IPS DF 19.7 (cell line): ENCODE data around the gene SLC35A2.
"Not testable (repeated sequence)": the region's sequence is repeated elsewhere in the genome, so short reads cannot be mapped to it uniquely, and the experiment has no call there.

Experiments
- DNase-seq: peaks from one replicate; pipeline ENCODE4 v3.0.0-alpha.2; 2013; ENCODE audit warnings: low read depth, low spot score

SLC35A2 gene

DNA sequence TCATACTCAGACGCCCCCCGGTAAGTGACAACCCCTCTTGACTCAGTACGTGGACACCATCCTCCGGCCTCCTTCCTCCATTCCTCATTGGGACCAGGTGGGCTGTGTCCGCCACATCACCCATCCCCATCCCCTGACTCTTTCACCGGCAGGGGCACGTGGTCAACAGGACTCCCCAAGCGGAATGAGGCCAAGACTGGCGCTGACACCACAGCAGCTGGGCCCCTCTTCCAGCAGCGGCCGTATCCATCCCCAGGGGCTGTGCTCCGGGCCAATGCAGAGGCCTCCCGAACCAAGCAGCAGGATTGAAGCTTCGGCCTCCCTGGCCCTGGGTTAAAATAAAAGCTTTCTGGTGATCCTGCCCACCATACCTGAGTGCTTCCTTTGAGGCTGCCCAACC lies 8.7 kb downstream of the SLC35A2 start:
- DNase-seq: no peak

DNA sequence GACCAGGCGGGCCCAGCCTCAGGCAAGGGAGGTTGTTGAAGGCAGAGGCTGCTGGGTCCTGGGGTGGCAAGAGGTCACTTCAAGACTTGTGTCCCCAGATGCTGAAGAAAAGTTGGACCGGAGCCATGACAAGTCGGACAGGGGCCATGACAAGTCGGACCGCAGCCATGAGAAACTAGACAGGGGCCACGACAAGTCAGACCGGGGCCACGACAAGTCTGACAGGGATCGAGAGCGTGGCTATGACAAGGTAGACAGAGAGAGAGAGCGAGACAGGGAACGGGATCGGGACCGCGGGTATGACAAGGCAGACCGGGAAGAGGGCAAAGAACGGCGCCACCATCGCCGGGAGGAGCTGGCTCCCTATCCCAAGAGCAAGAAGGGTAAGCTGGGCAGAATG lies 9.3 kb downstream of the SLC35A2 start:
- no peak for DNase-seq

DNA sequence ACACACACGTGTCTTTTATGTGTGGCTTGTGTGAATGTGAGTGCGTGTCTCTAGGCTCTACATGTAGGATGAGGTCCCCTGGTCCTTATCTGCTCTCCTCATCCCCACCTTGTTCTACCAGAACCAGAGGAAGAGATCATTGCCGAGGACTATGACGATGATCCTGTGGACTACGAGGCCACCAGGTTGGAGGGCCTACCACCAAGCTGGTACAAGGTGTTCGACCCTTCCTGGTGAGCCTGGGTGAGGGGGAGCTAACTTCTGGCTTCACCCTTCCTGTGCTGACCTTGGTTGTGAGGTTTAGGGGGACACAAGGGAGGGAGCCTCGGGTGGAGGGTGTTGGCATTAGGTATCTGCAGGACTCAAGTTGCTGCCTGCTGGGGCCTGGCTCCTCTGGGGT lies 10.4 kb downstream of the SLC35A2 start:
- DNase-seq: no peak

DNA sequence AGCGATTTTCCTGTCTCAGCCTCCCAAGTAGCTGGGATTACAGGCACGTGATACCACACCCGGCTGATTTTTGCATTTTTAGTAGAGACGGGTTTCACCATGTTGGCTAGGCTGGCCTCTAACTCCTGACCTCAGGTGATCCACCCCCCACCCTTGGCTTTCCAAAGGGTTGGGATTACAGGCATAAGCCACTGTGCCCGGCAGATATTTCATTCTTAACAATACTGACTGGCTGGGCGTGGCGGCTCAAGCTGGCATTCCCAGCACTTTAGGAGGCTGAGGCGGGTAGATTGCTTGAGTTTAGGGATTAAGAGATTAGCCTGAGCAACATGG lies 12.4 kb downstream of the SLC35A2 start:
- DNase-seq: no peak

DNA sequence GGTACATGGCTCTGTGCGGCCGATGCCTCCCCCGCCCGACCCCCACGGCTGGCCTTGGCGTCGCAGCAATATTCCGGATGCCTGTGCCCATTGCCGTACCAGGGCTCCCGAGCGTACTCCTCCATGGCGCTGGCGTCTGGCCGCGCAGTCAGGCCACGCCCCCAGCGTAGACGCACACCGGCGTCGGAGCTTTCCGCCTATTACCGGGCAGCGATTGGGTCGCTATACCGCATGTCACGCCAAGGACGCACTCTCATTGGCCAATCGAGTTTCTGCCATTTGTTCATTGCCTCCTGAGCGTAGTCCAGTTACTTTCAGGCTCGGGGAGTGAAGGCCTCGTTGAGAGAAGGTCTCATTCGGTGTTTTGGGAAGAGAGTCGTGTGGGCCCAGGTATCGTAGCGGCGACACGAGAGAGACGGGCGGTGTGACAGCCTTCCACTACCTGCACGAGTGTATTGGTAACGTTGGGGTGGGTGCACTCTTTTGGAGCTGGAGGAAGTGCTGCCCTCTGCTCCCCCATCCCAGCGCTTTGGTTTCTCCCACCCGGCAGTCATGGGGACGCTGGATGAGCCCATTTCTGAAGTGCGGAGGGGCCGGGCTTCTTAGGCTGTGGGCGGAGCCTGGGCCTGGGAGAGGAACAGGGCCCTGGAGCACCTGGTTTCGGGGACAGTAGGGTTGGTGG lies 13.7 kb downstream of the SLC35A2 start, which contains the start of the genes PQBP1 and TIMM17B:
TSS of gene PQBP1 (plus strand) at position 306 of the 682 bp plus-strand sequence. CDS start 580 bp downstream, outside the sequence.
TSS of gene TIMM17B (minus strand) at position 144 of the 682 bp plus-strand sequence. CDS start at position 125, 19 bp downstream.
- peak; percentile 86 for DNase-seq

DNA sequence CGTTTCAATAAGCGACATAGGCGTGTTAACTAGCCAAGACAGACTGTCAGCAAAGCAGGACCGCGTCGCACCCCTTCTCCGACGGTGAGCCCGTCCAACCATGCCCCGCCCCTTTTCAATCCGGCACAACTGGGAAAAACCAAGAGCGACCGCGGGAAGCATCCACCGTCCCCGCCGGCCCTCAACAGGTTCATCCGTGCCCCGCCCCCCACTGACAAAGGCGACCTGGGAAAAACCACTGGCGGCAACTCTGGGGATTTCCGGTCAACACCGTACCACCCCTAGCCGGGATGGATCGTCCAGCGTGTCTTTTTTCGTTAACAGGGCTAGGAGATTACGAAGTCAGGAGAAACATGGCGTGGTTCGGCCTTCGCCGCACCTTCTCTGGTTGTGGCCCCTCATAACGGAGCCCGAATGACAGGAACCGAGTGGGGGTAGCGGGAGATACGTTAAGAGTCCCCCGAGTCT lies 14.3 kb downstream of the SLC35A2 start:
- no peak for DNase-seq

DNA sequence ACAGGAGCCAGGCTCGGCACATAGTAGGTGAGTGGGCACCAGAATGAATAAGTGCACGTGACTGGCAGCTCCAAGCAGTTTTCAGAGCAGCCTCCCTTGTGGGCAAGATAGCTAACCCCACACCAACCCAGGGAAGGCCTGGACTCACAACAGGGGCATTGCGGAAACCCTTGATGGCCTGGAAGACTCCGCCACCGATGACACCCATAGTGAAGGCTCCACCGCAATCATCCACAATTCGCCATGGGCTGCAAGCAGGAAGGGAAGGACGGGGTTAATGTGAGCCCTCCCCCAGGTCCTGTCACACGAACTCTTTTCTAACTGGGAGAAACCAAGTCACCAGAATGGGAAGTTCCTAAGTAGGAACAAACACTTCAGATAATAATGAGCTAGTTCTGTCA lies 14.8 kb downstream of the SLC35A2 start:
- no peak for DNase-seq

DNA sequence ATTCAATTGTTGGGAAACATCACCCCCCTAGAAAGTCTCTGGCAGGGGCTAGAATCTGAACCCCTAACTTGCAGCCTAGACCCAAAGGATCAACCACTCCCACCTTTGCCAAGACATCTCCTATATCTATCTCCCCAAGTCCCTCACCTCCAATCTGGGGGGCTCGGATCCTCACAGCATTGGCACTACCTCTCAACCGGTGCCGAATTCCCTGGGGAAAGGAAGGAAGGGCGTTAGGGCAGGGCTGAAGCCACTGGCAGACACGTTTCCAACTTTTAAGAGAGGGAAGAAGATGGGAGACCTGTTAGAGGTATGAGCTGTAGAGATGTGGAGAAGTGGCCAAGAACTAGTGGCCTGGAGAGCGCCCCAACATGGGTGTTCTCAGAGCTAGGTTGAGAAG lies 16.6 kb downstream of the SLC35A2 start:
- no peak for DNase-seq

DNA sequence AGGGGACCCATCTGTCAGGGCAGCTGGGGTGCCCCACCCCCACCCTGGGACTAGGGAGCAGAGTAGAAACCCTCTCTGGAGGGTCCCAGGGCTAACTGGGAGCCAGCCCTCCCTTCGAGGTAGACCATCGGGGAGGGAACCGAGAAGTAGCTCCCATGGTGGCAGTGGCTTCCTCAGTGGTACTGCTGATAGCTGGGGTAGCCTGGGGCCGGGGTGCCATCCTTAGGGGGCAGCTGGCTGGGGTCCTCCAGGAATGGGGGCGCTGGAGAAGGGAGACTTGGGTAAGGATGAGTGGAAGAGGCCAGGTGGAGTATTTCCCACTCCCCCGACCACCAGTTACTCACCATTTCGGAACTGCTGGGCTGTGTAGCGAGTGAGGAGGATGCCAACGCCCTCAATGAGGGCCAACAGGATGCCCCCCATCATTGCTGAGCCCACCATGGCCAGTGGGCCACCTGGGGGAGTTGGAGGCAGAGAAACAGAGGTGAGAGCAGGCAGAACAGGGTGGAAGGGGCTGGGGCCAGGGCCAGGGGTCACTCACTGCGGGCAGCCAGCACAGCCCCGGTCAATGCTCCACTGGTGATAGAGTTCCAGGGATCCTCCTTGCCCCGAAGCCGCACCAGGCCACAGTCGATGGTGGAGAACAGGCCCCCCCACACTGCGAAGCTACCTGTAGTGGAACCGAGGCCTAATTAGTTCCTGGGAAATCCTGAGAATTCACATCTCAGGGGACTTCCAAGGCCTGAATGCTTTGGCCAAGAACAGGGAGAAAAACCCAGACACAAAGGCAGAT lies 17.7 kb downstream of the SLC35A2 start:
- DNase-seq: no peak

DNA sequence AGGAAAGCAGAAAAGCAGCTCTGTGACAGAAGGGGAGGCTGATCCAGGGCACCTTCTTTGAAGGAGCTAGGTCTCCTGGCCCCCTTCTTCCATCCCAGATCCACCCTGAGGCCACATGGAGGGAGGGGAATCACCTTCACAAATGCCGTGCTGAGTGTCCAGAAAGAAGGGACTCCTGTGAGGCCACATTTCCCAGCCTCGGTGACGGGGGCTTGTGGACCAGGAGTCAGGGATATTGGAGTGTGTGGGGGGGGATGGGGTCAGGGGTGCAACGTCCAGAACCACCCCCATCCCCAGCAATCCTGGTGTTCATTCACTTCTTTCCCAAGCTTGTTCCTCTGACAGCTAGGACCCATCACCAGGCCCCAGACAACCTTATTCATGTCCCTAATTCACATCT lies 18.6 kb downstream of the SLC35A2 start:
- no peak for DNase-seq

DNA sequence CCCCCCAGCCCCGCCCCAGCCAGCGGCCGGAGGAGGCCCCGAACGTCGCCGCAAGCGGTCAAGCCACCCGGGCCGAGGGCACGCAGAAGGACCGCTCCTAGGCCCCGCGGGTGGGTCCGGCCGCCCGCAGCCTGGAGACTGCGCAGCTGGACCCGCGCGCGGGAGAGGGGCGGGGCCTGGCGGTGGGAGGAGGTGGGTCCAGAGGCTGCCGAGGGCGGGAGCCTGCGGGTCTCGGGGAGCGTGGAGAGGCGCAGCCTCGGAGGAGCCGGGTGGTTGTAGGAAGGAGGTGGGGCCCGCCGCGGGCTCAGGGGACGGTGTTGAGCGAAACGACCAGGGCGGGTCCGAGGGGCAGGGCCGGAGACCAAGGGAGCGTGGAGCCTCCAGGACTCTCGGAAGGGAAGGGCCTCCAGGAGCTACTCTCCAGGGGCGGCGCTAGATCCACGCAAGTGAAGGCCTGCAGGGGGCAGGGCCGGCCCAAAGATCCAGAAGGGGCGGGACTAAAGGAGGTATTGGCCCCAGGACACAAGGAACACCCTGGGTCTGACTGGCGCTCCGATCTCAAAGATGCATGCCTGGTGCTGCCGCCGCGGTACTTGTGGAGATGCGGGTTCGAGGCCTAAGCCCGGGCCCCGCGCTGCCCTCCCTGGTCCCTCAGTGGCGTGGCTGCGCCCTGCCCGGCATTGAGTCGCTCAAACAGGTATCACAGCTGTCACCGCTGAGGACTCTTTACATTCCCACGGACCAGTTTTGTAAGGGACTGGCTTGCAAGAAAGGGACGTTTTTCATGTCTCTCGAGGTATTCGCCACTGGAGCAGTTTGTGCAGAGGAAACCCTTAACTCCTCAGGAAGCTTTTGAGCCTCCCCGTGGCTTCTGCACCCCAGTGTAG lies 19.8 kb downstream of the SLC35A2 start:
- no peak for DNase-seq

DNA sequence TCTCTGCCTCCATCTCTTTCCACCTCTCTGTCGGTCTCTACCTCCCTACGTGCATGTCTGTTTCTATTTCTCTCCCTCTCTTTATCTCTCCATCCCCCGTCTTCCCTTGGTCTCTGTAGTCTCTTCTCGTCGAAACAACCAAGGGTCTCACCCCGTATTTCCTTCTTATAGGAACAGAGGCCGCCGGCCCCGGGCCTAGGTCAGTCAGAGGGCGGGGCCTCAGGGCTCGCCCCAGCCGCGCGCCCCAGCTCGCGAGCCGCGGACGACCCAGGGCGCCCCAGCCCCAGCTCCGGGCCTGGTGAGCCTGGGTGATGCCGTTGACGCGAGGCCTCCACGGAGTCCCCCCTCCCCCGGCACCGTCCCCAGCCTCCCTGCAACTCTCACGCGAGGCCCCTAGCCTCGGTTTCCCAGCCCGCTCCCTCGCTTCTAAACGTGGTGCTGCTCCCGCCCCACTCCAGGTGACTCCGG lies 20.5 kb downstream of the SLC35A2 start:
- DNase-seq: no peak

DNA sequence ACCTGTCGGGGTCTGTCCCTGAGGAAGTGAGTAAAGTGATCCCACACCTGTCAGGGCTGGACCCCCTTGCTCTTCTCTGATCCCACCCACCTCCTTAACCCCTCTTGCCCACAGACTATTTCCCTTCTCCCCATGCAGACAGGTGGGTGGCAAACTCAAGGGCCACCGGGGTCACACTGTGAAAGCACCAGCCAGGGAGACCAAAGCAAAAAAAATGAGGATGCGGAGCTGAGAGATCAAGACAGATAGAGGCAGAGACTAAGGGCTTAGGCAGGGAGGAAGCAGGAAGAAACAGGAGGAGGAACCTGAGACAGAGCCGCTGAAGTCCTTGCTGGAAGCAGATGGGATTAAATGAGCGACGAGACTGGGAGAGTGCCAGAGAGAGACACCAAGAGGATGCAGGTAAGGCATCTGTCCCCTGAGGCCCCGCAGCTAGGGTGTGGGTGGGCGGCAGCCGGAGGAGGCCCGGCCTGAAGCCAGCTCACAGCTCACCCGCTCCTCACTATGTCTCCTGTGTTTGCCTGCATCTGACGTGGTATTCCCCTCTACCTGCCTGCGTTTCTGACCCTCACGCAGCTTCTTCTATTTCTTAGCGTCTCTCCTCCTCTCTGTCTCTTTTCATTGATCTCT lies 21.0 kb downstream of the SLC35A2 start:
- DNase-seq: no peak

DNA sequence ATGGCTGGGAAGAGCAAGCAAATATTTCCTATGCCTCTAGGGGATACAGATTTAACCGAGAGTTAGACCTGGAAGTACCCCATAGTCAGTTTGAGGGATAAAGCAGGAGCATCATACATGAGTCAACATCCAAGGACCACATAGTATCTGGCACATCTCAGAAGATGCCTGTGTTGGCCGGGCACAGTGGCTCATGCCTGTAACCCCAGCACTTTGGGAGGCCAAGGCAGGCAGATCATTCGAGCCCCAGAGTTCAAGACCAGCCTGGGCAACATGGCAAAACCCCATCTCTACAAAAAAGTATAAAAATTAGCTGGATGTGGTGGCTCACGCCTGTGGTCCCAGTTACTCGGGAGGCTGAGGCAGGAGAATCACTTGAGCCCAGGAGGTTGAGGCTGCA lies 24.9 kb downstream of the SLC35A2 start:
- not testable (repeated sequence) for DNase-seq

DNA sequence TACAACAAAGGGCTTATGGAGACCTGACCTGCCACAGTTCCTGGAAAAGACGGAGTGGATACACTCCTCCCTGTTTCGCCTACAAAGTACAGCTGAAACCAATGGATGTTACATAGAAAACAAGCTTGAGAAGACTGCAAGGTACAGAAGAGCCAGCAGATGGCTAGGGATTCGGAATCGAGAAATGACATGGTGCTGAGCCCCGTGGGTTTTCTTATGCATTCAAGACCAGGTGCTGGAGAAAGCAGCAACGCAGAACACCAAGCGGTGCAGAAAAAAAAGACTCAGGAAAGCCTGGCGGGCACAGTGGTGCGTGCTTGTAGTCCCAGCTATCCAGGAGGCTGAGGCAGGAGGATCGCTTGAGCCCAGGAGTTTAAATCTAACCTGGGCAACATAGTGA lies 27.7 kb downstream of the SLC35A2 start:
- DNase-seq: no peak

DNA sequence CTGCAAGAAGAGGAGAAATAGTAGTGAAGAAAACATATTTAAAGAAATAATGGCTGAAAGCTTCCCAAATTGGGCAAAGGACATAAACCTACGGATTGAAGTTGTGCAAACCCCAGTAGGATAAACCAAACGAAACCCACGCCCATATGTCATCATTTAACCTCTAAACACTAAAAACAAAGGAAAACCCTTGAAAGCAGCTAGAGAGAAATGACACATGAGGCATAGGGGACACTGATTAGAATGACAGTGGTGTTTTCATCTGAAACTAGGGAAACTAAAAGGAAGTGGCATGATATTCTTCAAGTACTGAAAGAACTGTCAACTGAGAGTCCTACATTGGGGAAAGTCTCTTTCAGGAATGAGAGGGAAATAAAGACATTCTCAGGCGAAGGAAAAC lies 34.5 kb downstream of the SLC35A2 start:
- not testable (repeated sequence) for DNase-seq

DNA sequence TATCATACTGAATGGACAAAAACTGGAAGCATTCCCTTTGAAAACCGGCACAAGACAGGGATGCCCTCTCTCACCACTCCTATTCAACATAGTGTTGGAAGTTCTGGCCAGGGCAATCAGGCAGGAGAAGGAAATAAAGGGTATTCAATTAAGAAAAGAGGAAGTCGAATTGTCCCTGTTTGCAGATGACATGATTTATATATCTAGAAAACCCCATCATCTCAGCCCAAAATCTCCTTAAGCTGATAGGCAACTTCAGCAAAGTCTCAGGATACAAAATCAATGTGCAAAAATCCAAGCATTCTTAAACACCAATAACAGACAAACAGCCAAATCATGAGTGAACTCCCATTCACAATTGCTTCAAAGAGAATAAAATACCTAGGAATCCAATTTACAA lies 39.4 kb downstream of the SLC35A2 start:
- not testable (repeated sequence) for DNase-seq

DNA sequence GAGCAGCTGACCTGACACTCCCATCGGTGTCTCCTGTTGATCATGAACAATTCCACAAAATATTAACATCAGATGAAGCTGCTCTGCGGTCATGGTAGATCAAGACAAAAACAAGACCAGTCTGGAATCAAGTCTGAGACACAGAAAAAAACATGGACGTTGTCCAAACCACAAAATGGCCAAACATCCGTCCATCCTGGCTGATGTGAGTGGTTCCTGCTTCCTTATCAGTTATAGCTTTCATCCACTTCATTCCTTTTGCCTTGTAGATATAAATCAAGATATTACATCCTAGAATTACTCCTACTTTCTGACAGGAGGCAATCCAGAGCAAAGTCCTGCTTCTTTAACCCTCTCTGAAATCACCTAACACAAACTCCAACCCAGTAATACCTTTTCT lies 47.2 kb downstream of the SLC35A2 start:
- no peak for DNase-seq

DNA sequence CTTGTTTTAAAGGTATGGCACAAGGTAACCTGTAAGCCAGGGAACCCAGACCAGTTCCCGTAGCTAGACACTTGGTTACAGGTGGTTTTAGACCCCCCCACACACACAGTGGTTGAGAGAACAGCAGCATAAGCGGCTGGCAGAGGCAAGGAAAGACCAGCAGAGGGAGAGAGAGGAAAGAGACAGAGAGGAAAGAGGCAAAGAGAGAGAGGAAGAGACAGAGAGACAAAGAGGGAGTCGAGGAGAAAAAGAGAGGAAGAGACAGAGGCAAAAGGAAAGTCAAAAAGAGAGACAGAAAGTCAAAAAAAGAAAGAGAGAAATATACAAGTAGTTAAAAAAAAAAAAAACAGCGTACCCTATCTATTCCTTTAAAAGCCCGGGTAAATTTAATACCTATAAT lies 56.5 kb downstream of the SLC35A2 start:
- no peak for DNase-seq

DNA sequence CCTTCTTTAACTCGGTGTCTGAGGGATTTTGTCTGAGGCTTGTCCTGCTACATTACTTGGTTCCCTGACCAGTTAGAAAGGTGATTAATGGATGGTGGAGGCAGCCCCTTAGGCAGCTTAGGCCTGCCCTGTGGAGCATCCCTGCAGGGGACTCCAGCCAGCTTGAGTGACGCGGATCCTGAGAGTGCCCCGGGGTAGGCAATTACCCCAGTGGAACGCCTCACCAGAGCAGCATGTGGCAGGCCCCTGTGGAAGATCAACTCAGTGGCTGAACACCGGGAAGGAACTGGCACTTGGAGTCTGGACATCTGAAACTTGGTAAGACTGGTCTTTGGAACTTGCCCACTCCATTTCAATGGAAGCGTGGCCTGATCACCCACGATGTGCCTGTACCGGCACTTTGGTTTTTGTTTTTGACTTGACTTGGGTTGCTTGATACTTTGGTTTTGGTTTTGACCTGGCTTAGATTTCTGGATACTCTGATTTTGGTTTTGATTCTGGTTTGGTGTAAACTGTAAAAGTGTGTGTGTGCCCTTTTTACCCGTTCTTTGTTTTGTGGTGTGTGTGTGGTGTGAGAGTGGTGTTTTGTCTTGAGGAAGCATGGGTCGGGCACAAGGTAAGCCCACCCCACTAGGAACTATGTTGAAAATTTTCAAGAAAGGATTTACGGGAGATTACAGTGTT lies 57.2 kb downstream of the SLC35A2 start:
- not testable (repeated sequence) for DNase-seq

DNA sequence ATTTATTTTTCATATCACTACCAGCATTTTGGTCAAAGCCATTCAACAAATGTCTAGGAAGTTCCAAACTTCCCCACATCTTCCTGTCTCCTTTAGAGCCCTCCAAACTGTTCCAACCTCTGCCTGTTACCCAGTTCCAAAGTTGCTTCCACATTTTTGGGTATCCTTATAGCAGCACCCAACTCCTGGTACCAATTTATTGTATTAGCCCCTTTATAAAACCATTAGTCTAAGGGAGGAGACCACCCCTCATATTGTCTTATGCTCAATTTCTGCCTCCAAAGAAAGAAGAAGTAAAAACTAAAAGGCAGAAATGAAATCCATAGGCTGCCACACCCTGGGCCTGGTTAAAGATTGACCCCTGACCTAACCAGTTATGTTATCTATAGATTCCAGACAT lies 58.0 kb downstream of the SLC35A2 start:
- DNase-seq: not testable (repeated sequence)
